ENCODE measurements around the gene IRF7.

The IRF7 gene

DNA sequence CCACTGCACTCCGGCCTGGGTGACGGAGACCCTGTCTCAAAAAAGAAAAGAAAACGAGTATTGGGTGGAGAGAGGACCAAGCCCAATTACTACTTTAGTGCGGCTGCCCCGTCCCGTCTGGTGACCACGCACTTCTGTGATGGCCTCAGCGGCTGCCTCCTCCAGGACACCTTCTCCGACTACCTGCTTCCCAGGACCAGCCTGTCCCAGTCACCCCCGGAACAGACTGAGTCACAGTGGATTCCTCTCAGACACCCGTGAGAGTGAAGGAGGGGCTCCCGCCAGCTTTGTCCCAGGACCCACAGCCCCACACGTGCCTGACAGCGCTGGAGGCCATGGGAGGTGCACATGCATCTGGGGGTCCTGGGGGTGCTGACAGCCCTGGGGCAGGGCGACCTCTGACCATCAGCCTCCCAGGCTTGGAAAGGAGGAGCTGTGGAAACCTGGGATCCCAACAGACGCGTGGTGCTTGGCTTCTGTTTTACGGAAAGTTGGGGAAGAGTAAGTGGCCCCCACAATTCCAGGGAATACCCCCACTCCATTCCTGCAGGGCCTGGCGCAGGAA lies 26.1 kb upstream of the IRF7 start:
- in situ Hi-C loops (cut with MboI; ENCODE audit: low sequenced_read_pairs), result no loop called here

- in situ Hi-C loops (cut with MboI; ENCODE audit: low sequenced_read_pairs), result no loop called here
Measured at GRCh38 chr11:640021-640706, 24.4 kb upstream of the IRF7 start.

GRCh38 chr11:639332-639955 lies 23.7 kb upstream of the IRF7 start:
- in situ Hi-C loops (cut with MboI; ENCODE audit: low sequenced_read_pairs), result no loop called here

- in situ Hi-C loops (cut with MboI; ENCODE audit: low sequenced_read_pairs), result no loop called here
Measured at GRCh38 chr11:638631-639331, 23.0 kb upstream of the IRF7 start.

- in situ Hi-C loops (cut with MboI; ENCODE audit: low sequenced_read_pairs), result no loop called here
Measured at GRCh38 chr11:637593-638521, 22.1 kb upstream of the IRF7 start.

DNA sequence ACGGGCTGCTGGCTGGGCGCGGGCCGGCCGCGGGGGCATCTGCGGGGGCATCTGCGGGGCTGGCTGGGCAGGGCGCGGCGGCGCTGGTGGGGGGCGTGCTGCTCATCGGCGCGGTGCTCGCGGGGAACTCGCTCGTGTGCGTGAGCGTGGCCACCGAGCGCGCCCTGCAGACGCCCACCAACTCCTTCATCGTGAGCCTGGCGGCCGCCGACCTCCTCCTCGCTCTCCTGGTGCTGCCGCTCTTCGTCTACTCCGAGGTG lies 21.5 kb upstream of the IRF7 start:
- in situ Hi-C loops (cut with MboI; ENCODE audit: low sequenced_read_pairs), result no loop called here

DNA sequence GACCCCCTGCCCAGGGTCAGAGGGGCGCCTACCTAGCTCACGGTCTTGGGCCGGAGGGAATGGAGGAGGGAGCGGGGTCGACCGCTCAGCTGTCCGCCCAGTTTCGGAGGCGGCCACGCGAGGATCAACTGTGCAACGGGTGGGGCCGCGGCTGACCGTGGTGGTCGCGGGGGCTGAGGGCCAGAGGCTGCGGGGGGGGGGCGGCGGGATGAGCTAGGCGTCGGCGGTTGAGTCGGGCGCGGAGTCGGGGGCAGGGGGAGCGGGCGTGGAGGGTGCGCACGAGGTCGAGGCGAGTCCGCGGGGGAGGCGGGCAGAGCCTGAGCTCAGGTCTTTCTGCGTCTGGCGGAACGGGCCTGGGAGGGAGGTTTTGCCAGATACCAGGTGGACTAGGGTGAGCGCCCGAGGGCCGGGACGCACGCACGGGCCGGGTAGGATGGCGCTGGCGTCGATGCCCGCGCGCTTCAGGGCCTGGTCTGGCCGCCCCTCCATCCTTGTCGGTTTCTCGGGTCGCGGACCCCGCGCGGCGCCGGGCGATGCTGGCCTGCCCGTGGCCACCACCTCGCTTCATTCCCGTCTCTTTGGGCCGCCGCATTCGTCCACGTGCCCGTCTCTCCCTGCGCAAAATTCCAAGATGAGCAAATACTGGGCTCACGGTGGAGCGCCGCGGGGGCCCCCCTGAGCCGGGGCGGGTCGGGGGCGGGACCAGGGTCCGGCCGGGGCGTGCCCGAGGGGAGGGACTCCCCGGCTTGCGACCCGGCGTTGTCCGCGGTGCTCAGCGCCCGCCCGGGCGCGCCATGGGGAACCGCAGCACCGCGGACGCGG lies 21.0 kb upstream of the IRF7 start, which contains the start of gene DRD4:
Gene DRD4 (plus strand): TSS at position 759 of the 822 bp plus-strand sequence. CDS start 36 bp downstream, at position 795.
- in situ Hi-C loops (cut with MboI; ENCODE audit: low sequenced_read_pairs), result no loop called here

GRCh38 chr11:635945-636510 lies 20.3 kb upstream of the IRF7 start:
- in situ Hi-C loops (cut with MboI; ENCODE audit: low sequenced_read_pairs), result no loop called here

DNA sequence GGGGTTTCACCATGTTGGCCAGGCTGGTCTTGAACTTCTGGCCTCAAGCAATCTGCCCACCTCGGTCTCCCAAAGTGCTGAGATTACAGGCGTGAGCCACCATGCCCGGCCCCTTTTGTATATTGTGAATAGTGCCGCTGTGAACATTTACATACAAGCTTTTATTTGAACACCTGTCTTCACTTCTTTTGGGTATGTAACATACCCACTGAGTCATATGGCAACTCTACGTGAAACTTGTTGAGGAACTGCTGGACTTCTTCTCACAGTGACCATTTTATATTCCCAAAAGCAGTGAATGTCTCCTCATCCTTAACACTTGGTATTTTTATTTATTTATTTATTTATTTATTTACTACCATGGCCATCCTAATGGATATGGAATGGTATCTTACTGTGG lies 15.1 kb upstream of the IRF7 start:
- in situ Hi-C loops (cut with MboI; ENCODE audit: low sequenced_read_pairs), result no loop called here

DNA sequence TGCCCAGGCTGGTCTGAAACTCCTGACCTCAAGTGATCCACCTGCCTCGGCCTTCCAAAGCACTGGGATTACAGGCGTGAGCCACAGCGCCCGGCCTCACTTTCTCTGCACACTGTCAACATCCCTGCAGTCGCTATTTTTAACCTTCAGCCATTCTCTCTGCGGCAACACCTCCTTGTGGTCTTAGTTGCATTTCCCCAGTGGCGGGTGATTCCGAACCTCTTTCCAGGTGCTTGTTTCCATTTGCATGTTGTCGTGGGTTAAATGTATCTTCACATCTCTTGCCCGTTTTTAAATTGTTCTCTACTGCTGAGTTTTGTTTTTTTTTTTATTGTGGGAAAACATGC lies 13.5 kb upstream of the IRF7 start:
- in situ Hi-C loops (cut with MboI; ENCODE audit: low sequenced_read_pairs), result no loop called here

GRCh38 chr11:628056-628455 lies 12.3 kb upstream of the IRF7 start:
- in situ Hi-C loops (cut with MboI; ENCODE audit: low sequenced_read_pairs), result no loop called here

- in situ Hi-C loops (cut with MboI; ENCODE audit: low sequenced_read_pairs), result no loop called here
Measured at GRCh38 chr11:627308-627576, 11.5 kb upstream of the IRF7 start.

GRCh38 chr11:626475-627307 lies 10.9 kb upstream of the IRF7 start, which contains the start of gene SCT:
Gene SCT (minus strand): TSS chr11:627181. CDS start chr11:627143, 38 bp downstream.
- in situ Hi-C loops (cut with MboI; ENCODE audit: low sequenced_read_pairs), result no loop called here

DNA sequence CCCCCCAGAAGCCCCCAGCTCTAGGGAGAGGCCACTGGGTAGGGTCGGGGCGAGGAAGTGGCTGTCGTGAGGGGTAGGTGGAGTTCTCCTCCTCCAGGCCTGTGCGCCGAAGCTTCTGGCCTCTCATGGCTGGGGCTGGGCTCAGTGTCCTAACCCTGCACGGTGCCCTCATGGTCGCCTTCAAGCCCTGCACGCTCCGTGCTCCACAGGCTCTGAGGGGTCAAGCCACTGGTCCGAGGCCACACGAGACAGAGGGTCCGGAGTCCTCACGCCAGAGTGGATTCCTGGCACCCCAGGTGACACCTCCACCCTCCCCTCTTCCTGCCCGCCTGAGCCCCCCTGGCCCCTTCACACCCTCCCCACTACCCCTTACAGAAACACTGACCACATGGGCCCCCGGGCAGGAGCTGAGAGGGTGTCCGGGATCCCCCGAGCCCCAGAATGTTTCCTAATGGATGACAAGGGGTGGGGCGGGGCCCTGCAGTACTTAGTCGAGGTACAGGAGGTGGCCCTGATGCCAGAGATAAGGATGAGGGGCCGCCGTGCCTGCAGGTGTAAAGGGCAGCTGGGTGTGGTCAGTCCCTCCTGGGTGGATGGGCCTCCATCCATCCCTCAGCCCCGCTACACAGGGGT lies 10.0 kb upstream of the IRF7 start:
- in situ Hi-C loops (cut with MboI; ENCODE audit: low sequenced_read_pairs), result no loop called here

DNA sequence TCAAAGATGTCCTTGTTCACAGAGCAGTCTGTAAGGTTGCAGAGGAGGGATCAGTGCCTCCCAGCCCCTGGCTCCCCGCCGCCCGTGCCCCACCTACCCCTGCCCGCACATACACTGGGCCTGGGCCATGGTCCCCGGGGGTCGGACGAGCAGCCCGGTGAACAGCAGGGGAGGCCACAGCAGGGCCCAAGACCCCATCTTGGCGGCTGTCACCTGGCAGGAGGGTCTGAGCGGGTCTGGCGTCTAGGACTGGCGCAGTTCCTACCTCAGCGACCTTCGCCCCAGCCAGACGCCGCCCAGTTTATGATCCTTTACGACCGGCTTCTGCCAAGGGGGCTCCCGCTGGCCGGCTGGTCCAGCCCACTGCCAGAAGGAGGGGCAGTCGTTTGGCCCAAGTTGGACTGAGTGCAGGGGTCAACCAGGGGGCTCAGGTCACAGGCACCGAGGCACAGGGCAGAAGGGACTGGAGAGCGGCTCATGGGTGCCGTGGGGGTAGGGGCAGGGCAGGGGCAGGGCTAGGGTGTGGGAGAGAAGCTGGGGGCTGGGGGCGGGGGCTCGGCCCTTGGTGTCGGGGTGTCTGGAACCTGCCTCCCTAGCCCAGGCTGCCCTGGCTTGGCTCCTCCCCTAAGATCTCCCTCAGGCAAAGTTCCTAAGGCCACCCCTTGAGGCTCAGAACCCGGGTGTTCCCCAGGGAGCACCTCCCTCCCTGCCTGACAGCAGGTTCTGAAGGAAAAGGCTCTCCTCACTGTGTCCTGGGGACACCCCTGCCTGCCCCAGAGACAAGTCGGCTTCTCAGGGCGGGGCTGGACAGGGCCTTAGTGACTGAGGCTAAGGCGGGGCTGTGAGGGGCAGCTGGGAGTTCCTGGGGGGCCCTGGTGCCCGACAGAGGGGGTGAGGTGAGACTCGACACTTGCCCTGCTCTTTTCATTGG lies 9.2 kb upstream of the IRF7 start, which contains the start of gene CDHR5:
Gene CDHR5 (minus strand): TSS at position 251 of the 931 bp plus-strand sequence. CDS start 53 bp downstream, at position 198.
- in situ Hi-C loops (cut with MboI; ENCODE audit: low sequenced_read_pairs), result no loop called here

DNA sequence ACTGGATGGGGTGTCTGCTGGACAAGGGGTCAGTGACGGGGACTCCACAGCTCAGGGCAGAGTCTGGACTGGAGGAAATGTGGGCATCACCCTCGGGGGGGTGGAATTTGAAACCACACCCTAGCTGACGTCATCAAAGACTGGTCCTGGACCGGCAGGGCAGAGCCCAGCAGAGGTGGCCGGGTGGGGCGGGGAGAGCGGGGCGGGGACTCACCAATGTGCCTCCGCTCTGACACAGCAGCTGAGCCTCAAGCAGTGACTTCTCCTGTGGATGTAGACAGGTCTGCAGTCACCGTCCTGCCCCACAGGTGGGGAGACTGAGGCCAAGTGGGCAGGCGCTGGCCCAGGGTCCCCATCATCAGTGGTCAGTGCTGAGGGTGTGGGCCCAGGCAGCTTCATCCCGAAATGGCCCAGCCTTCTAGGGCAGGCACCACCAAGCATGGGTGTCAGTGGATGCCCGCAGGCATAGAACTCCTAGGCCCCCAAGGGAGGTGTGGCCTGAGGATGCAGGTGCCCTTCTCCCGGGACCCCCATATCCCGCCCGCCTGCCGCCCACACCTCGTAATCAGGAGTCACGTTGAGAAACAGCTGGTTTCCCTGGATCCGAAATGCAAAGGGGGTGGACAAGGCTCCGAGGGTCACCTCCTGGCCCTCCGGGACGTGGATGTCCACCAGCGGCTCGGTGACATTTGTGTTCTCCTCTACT lies 8.4 kb upstream of the IRF7 start:
- in situ Hi-C loops (cut with MboI; ENCODE audit: low sequenced_read_pairs), result no loop called here

DNA sequence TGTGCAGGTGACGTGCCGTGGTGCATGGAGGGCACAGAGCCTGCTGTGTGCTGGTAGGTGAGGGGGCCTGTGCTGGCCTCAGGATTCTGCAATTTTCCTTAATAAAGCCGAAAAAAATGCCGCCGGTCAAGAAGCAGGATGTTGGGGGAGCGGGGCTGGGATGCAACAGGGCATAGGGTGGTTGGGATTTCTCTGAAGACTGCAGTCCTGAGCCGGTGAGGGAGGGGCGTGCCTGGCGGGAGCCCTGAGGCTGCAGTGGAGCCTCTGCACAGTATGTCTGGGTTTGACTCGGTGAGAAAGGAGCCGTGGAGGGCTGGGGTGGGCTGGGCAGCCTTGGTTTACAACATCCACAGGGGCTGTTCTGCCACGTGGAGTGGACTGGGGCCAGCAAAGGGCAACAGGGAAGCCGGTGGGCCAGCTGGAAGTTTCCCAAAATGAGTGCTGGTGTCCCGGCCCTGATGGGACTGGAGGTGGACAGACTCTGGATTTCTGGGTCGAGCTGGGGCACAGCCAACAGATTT lies 7.7 kb upstream of the IRF7 start:
- in situ Hi-C loops (cut with MboI; ENCODE audit: low sequenced_read_pairs), result no loop called here
